Neural crest cell (in vitro differentiated cells): Measurements from ENCODE around the gene FNDC3A. TPM values are rescaled to one million over a fixed set of nuclear protein-coding genes. Genes with fewer than 3 reads are reported as not detected.

Experiments used
- DNase-seq: peaks from one replicate; pipeline ENCODE4 v3.0.0; 2021; ENCODE audit warnings: low read depth, mixed read lengths, low spot score
- H3K27ac Mint-ChIP-seq: one replicate; pipeline ENCODE4 v1.8.0; 2021; ENCODE audit warnings: mild to moderate bottlenecking, mixed read lengths; ENCODE audit not compliant: unreplicated experiment
- H3K27me3 Mint-ChIP-seq: 2 replicates; pipeline ENCODE4 v1.8.0; 2021; ENCODE audit warnings: low read depth, mild to moderate bottlenecking, mixed read lengths
- H3K36me3 Mint-ChIP-seq: 2 replicates; pipeline ENCODE4 v1.8.0; 2021; ENCODE audit warnings: low read depth, mild to moderate bottlenecking, mixed read lengths
- H3K4me1 Mint-ChIP-seq: 2 replicates; pipeline ENCODE4 v1.8.0; 2021; ENCODE audit warnings: mixed read lengths
- H3K4me3 Mint-ChIP-seq: one replicate; pipeline ENCODE4 v1.8.0; 2021; ENCODE audit warnings: mild to moderate bottlenecking, mixed read lengths
- H3K9me3 Mint-ChIP-seq: 2 replicates; pipeline ENCODE4 v1.8.0; 2021; ENCODE audit warnings: mixed read lengths
- total RNA-seq: library from RNA; stranded (reverse); gene quantifications from 2 replicates; pipeline ENCODE4 v1.2.1, GENCODE V29; 2021
- TF ChIP-seq, protein P1 (sequence below): fragments of 200-600 bp; sonication (generic); conservative IDR thresholded peaks from 2 replicates; pipeline ENCODE4 v1.5.0; 2021; ENCODE audit warnings: antibody characterized with exemption, mild to moderate bottlenecking

The FNDC3A gene
- total RNA-seq, 1 donor from 2014 or later: 57.1 TPM

- peaks cover 35% of the 10 kb centered on the region for H3K36me3 Mint-ChIP-seq
- TF ChIP-seq, protein P1, sequence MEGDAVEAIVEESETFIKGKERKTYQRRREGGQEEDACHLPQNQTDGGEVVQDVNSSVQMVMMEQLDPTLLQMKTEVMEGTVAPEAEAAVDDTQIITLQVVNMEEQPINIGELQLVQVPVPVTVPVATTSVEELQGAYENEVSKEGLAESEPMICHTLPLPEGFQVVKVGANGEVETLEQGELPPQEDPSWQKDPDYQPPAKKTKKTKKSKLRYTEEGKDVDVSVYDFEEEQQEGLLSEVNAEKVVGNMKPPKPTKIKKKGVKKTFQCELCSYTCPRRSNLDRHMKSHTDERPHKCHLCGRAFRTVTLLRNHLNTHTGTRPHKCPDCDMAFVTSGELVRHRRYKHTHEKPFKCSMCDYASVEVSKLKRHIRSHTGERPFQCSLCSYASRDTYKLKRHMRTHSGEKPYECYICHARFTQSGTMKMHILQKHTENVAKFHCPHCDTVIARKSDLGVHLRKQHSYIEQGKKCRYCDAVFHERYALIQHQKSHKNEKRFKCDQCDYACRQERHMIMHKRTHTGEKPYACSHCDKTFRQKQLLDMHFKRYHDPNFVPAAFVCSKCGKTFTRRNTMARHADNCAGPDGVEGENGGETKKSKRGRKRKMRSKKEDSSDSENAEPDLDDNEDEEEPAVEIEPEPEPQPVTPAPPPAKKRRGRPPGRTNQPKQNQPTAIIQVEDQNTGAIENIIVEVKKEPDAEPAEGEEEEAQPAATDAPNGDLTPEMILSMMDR: no peak
- H3K4me3 Mint-ChIP-seq: no peak overlapping the region
Measured at GRCh38 chr13:49052813-49053212, 77.1 kb downstream of the FNDC3A start.

DNA sequence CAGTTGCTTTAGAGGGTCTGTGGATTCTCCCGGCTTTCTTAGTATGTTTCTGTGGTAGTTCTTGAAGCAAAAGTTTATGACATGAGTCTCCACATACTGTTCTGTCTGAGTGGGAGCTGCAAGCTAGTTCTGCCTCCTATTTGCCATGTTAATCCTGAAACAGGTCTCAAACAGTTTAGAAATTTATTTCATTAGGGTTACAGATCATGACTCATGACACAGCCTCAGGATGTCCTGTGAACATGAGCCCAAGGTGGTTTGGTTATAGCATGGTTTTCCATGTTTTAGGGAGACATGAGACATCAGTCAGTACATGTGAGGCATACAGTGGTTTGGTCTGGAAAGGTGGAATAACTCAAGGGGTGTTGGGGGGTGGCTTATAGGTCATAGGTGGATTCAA lies 77.5 kb downstream of the FNDC3A start:
- peaks cover 4% of the 10 kb centered on the region for H3K4me1 Mint-ChIP-seq
- peaks cover 35% of the 10 kb centered on the region for H3K36me3 Mint-ChIP-seq
- TF ChIP-seq, protein P1: no peak
- no peak overlapping the region for H3K27ac Mint-ChIP-seq
- H3K4me3 Mint-ChIP-seq: no peak overlapping the region
- DNase-seq: no peak
- no peaks in the 10 kb centered on the region for H3K27me3 Mint-ChIP-seq
- peaks cover 26% of the 10 kb centered on the region for H3K9me3 Mint-ChIP-seq

More at GRCh38 chr13:49052813-49053212, 77.1 kb downstream of the FNDC3A start:
- peaks cover 4% of the 10 kb centered on the region for H3K4me1 Mint-ChIP-seq
- peaks cover 26% of the 10 kb centered on the region for H3K9me3 Mint-ChIP-seq
- no peak overlapping the region for H3K27ac Mint-ChIP-seq
- H3K27me3 Mint-ChIP-seq: no peaks in the 10 kb centered on the region
- no peak for DNase-seq

GRCh38 chr13:49053906-49054305 lies 78.2 kb downstream of the FNDC3A start:
- Mint-ChIP-seq H3K36me3 (peaks cover 31% of the 10 kb centered on the region), H3K27ac (no peak overlapping the region), H3K27me3 (no peaks in the 10 kb centered on the region), H3K4me1 (peaks cover 4% of the 10 kb centered on the region), H3K9me3 (peaks cover 22% of the 10 kb centered on the region), H3K4me3 (no peak overlapping the region)
- DNase-seq: no peak
- TF ChIP-seq, protein P1: no peak

DNA sequence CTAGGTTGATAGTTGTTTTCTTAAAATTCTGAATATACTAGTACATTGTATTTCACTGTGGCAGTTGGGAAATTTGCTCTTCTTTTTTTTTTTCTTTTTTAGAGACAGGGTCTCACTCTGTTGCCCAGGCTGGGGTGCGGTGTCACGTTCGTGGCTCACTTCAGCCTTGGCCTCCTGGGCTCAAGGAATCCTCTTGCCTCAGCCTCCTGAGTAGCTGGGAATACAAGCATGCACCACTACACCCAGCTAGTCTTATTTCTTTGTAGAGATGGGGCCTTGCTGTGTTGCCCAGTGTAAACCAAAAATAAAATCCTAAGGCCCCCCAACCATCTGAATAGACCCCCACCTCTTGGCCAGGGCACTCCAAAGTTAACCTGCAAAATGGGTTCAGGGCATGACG lies 79.3 kb downstream of the FNDC3A start:
- no peak for DNase-seq
- peak overlapping the region; percentile 76 for H3K27ac Mint-ChIP-seq
- H3K9me3 Mint-ChIP-seq: peaks cover 19% of the 10 kb centered on the region
- peaks cover 24% of the 10 kb centered on the region for H3K36me3 Mint-ChIP-seq
- H3K27me3 Mint-ChIP-seq: no peaks in the 10 kb centered on the region
- no peak overlapping the region for H3K4me3 Mint-ChIP-seq
- TF ChIP-seq, protein P1: no peak
- peaks cover 4% of the 10 kb centered on the region for H3K4me1 Mint-ChIP-seq

- peaks cover 8% of the 10 kb centered on the region for H3K36me3 Mint-ChIP-seq
- H3K9me3 Mint-ChIP-seq: peaks cover 4% of the 10 kb centered on the region
- TF ChIP-seq, protein P1: no peak
- peak overlapping the region; percentile 73 for H3K27ac Mint-ChIP-seq
- DNase-seq: no peak
- H3K27me3 Mint-ChIP-seq: no peaks in the 10 kb centered on the region
- peaks cover 4% of the 10 kb centered on the region for H3K4me1 Mint-ChIP-seq
- no peak overlapping the region for H3K4me3 Mint-ChIP-seq
Measured at GRCh38 chr13:49057176-49057575, 81.5 kb downstream of the FNDC3A start.

- H3K27ac Mint-ChIP-seq: no peak overlapping the region
- peaks cover 3% of the 10 kb centered on the region for H3K4me1 Mint-ChIP-seq
- H3K9me3 Mint-ChIP-seq: no peaks in the 10 kb centered on the region
- TF ChIP-seq, protein P1: no peak
- no peaks in the 10 kb centered on the region for H3K27me3 Mint-ChIP-seq
- H3K4me3 Mint-ChIP-seq: no peak overlapping the region
- peaks cover 4% of the 10 kb centered on the region for H3K36me3 Mint-ChIP-seq
- DNase-seq: no peak
Measured at GRCh38 chr13:49058761-49059160, 83.0 kb downstream of the FNDC3A start.
